GM21717 (cell line): ENCODE measurements around the gene SESTD1.
"Not testable (repeated sequence)": the region's sequence is repeated elsewhere in the genome, so short reads cannot be mapped to it uniquely, and the experiment has no call there.

Experiments used
- ATAC-seq: cut with Tn5 transposase; IDR thresholded peaks from one replicate; pipeline ENCODE4 v1.9.1; 2021; ENCODE audit warnings: mild to moderate bottlenecking, moderate library complexity; ENCODE audit not compliant: unreplicated experiment

The SESTD1 gene

GRCh38 chr2:179124282-179124681 lies 140.3 kb downstream of the SESTD1 start:
- no peak for ATAC-seq

DNA sequence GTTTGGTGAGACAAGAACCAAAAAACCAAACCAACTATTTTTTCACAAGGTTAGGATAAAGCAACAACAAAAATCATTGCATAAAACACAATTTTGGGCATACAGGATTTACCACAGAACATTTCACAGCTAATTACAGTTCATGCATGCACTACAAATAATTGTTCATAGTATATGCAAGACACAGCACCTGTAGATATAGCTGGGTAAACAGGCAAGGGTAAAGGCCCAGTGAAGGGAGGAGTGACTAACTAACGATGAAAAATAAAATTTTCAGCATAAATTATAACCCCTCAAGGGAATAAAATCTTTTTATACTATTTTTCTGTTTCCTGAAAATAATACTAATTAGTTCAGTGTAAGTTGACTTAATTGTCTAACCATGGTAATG lies 141.4 kb downstream of the SESTD1 start:
- ATAC-seq, result no peak

DNA sequence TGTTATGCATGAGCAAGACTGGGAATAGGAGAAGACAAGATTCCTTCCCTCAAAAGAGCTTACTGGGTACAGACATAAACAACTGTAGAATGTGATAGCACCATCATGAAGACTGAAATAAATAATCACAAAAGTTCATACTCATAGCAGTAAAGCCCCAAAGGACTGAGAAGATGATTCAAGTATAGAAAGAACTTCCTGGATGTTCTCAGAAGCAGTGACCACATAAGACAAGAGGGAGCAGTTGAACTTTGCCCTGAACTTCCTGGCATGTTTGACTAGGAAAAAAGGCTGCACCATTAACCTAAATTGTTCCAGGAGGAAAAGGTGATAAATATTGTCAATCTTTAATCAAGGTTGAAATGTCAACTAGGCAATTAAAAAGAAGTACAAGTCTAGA lies 156.9 kb downstream of the SESTD1 start:
- peak; percentile 48 for ATAC-seq

- ATAC-seq, result peak; percentile 67
Observed at GRCh38 chr2:179106676-179107428, 157.8 kb downstream of the SESTD1 start.

DNA sequence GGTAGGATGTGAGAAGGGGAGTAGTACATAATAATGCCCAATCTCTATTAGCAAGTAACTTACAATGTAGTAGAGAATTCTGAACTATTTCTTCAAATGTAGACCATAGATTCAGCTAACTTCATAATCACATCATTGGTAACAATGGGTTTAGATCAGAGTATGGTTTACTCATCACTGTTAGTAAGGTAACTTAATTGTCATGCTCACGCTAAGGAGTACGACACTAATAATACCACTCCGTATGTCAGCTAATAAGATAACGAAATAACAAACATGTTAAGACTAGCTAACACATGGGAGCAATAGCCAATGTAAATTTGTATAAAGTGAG lies 158.3 kb downstream of the SESTD1 start:
- ATAC-seq, result no peak

- ATAC-seq, result no peak
Observed at GRCh38 chr2:179104736-179105135, 159.9 kb downstream of the SESTD1 start.

DNA sequence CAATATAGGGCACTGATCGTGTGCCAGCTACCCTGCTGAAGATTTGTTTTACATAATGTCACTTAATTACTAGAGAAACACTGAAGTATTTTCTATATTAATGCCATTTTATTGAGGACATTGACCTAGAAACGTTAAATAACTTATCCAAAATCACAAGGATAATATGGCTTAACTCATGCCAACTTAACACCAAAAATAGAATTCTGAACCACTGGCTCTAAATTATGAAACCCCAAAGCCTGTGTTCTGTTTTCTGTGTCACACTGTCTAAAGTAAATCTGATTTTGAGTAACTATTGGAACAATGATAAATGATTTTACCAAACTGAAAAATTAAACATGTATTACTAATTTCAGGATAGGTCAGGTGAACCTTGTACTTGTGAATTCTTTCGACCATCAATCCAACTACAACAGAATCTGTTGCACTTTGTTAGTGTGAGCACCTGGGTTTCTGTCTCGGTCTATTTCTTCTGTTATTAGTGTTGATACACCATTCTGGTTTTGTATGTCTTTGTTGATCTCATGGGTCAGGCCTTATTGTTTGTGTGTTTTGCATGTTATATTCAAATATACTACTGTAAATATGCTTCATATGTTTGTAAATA lies 166.4 kb downstream of the SESTD1 start:
- ATAC-seq, result no peak

DNA sequence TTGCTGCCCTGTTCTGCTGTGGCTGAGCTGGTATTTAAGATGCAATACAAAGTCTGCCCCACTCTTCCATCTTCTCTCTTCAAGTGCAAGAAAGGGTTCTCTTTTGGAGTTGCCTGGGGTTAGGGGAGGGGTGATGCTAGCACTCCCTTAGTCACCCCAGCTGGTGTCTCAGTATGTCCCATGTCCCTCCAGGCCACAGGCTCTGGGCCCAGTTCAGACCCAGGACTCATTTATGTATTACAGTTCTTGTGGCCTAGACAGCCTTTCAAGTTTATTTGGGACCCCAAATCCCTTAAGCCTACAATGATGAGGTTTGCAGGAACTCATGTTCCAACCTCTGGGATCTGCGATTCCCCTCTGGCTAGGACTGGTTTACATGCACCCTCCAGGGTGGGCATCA lies 167.5 kb downstream of the SESTD1 start:
- ATAC-seq, result no peak

DNA sequence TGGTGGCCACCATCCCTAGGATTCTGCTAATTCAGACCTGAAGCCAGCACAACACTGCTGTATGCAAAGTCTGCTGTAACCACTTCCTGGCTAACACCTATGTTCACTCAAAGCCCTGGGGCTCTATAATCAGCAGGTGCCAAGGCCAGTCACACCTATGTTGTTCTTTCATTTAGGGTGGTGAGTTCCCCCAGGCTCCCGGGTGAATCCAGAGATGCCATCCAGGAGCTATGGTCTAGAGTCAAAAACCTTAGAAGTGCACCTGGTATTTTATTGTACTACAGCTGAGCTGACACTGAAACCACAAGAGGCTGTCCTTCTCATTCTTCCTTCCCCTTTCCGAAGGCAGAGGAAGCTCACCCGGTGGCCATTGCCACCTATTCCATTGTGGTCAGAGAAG lies 168.5 kb downstream of the SESTD1 start:
- ATAC-seq, result peak; percentile 99

DNA sequence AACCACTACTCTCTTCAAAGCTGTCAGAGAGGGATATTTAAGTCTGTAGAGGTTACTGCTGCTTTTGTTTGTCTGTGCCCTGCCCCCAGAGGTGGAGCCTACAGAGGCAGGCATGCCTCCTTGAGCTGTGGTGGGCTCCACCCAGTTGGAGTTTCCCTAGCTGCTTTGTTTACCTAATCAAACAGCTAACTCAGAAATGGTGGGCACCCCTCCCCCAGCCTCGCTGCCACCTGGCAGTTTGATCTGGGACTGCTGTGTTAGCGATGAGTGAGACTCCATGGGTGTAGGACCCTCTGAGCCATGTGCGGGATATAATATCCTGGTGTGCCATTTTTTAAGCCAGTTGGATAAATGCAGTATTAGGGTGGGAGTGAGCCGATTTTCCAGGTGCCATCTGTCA lies 171.7 kb downstream of the SESTD1 start:
- not testable (repeated sequence) for ATAC-seq

DNA sequence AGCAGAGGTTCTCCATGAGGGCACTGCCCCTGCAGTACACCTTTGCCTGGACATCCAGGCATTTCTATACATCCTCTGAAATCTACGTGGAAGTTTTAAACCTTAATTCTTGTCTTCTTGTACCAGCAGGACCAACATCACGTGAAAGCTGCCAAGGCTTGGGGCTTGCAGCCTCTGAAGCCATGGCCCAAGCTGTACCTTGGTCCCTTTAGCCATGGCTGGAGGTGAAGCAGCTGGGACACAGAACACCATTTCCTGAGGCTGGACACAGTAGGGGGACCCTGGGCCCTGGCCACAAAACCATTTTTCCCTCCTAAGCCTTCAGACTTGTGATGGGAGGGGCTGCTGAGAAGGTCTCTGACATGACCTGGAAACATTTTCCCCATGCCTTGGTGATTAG lies 181.9 kb downstream of the SESTD1 start:
- ATAC-seq, result no peak

DNA sequence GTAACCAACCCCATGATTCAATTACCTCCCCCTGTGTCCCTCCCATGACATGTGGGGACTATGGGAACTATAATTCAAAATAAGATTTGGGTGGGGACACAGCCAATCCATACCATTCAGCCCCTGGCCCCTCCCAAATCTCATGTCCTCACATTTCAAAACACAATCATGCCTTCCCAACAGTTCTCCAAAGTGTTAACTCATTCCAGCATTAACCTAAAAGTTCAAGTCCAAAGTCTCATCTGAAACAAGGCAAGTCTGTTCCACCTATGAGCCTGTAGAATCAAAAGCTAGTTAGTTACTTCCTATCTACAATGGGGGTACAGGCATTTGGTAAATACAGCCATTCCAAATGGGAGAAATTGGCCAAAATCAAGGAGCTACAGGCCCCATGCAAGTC lies 182.7 kb downstream of the SESTD1 start:
- ATAC-seq, result no peak

GRCh38 chr2:179072527-179072926 lies 192.1 kb downstream of the SESTD1 start:
- no peak for ATAC-seq

GRCh38 chr2:179071810-179072355 lies 192.7 kb downstream of the SESTD1 start:
- no peak for ATAC-seq

DNA sequence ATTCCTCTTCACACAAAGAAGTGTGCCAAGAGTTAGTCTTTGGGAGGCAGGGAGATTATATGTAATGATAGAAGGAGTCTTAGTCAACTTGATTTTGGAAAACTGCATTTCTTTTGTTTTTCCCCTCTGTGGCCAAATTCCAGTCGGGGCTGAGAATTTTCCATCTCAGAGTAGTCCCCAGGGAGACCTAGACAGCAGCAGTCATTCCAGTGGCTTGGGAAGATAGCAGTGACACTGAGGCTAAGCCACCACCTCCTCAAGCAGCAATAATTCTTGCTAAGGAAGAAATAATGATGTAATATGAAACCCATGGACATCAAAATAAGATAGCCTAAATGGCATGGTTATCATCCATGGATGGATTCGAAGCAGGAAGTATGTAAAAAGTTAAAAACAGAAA lies 193.7 kb downstream of the SESTD1 start:
- ATAC-seq, result no peak

DNA sequence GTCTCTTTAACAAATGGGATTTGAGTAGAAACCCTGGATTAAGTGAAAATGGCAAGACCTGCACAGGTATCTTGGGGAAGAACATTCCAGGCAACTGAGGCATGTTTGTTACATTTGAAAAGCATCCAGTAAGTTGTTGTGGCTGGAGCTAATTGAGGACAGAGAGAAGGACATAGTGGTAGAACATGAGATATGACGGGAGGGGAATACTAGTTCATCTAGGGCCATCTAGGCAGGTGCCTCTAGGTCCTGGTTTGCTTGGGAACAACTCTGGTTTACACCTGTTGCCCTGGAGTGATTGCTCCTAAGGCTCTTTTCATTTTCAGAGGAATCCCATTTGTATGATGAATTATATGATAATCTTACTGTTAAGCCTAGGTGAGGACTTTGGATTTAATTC lies 194.9 kb downstream of the SESTD1 start:
- ATAC-seq, result no peak

DNA sequence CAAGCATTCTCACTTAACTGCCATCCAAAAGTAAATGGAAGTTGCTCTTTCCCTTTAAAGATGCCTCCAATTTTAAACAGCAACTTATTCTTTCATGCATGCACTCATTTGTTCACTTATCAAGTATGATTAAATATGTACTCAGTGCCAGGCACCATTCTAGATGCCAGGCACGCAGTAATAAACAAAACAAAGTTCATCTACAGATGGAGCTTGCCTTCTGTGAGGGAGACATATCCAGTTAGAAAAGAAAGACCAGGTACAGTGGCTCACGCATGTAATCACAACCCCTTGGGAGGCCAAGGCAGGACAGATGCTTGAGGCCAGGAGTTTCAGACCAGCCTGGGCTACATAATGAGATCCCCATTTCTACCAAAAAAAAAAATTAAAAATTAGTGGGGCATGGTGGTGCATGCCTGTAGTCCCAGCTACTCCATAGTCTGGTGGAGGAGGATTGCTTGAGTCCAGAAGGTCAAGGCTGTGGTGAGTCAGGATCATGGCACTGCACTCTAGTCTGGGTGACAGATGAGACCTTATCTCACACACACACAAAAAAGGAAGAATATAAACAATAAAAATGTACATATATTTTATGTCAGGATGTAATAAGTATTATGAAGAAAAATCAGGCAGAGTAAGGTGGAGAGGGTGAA lies 195.5 kb downstream of the SESTD1 start:
- ATAC-seq, result no peak

- ATAC-seq, result peak; percentile 98
Observed at GRCh38 chr2:179059026-179059700, 205.5 kb downstream of the SESTD1 start.

GRCh38 chr2:179057737-179058136 lies 206.9 kb downstream of the SESTD1 start:
- no peak for ATAC-seq

DNA sequence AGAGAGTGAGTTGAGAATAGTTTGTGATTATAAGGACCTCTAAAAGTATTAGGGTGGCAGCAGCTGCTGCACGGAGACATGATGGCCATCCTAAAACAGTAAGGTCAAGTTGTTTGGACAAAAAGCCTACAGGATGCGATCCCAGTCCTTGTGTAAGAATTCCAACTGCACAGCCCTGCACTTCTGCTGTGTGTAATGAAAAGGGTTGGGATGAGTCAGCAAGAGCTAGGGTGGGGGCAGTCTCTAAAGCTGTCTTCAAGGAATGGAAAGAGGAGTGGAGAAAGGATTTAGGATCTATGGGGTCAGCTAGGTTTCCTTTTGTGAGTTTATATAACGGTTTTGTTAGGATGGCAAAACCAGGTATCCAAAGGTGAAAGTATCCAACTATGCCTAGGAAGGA lies 211.1 kb downstream of the SESTD1 start:
- not testable (repeated sequence) for ATAC-seq
